Measurements from ENCODE around the gene IPO4.

IPO4 gene

GRCh38 chr14:24149302-24149969, 39.2 kb downstream of the IPO4 start:
- no peak for DNase-seq (ENCODE audit: low read depth in 2 of 2)

DNA sequence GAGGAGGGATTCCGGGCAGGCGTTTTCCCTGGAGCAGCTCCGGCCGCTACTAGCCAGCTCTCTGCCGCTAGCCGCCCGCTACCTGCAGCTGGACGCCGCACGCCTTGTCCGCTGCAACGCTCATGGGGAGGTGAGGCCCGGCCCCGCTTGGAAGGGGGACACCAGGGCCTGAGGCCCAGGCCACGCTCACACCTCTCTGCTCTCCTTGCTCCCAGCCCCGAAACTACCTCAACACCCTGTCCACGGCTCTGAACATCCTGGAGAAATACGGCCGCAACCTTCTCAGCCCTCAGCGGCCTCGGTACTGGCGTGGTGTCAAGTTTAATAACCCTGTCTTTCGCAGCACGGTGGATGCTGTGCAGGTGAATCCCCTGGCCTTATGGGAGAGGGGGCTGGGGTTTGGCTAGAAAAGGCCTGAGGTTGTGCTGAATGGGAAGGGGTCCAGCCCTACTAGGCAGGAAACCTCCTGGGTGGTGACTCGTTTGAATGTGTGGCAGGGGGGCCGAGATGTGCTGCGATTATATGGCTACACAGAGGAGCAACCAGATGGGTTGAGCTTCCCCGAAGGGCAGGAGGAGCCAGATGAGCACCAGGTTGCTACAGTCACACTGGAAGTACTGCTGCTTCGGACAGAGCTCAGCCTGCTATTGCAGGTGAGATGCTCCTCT, 40.7 kb downstream of the IPO4 start:
- DNase-seq (ENCODE audit: low read depth in 2 of 2): no peak

- peak; percentile 93 to 99 for DNase-seq (ENCODE audit: low read depth in 2 of 2)
Observed at GRCh38 chr14:24146978-24147760, 41.4 kb downstream of the IPO4 start, which contains the start of gene RNF31. RNF31 (plus strand) TSS chr14:24147498; CDS start chr14:24147699, 201 bp downstream.

- peak; percentile 78 to 93 for DNase-seq (ENCODE audit: low read depth in 2 of 2)
Observed at GRCh38 chr14:24146453-24146977, 42.1 kb downstream of the IPO4 start, which contains the start of gene PSME2. PSME2 (minus strand) TSS chr14:24146610; CDS start chr14:24146581, 29 bp downstream.

DNA sequence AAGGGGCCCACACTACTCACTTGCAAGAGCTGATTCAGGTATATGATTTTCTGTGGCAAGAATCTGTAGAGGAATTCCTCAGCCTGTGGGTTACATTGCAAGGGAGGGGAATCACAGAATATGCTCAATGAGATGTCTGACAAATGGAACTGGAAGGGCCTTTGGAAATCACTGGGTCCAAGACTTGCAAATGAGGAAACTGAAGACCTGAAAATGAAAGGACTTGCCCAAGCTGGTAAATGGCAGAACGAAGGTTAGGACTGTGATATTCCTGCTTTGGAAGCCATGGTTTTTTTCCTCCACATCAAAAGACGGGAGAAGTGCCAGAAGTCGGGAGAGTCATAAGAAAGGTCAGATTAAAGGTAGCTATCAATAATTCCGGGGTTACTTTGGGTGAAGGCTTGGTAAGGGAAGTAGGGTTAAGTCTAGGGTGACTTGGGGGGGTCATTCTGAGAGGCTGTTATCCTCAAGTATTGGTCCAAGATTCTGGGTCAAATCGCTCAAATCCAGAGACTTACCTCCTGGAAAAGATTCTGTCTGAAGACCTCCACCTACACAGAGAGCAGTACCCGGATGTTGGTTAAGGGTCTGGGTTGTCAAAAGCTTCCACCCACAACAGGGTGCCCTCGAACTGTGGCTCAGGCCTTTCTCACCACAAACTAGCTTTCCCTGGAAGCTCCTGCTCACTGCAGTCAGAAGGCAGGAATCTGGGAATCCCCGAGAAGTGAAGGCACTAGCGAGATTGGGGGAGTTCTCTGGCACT, 42.7 kb downstream of the IPO4 start:
- no peak for DNase-seq (ENCODE audit: low read depth in 2 of 2)

DNA sequence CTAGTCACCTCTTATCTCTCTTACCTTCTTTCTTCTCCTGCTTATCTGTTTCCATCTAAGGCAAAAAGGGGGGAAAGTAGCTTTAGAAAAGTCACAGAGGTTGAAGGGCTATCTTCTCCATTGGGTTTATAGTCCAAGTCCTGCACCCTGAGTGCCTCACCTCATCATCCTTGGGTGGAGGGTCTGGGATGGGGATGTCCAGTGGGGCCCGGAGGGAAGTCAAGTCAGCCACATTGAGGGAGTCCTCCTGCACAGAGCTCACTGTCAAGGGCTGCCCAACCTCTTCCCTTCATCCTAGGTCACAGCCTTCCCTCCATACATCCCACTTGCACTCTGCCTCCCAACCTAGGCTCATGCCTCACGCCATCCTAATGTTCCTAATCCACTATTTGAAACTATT, 43.4 kb downstream of the IPO4 start:
- DNase-seq (ENCODE audit: low read depth in 2 of 2): no peak

- DNase-seq (ENCODE audit: low read depth in 2 of 2): no peak
Observed at GRCh38 chr14:24144451-24144850, 44.2 kb downstream of the IPO4 start.

DNA sequence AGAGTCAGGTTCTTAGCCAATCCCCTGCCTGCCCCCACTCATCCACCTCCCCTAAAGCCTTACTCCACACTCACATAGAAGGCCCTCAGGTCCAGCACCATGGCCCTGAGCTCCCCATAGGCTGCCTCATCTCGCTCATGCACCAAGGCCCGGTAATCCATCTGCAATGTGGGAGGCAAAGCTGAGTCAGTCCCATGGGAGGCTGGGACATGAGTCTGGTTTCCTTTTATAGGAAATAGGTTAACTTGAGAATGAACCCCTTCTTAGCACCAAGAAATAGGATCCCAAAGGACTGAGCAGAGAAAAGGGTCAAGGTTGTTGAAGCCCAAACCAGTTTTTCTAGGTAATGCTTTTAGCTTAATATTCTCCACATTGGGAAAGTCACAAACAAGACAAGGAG, 45.1 kb downstream of the IPO4 start:
- DNase-seq (ENCODE audit: low read depth in 2 of 2): no peak

GRCh38 chr14:24141097-24141880, 47.3 kb downstream of the IPO4 start, which contains the start of gene EMC9:
EMC9 (minus strand) TSS chr14:24141591; CDS start chr14:24141304, 287 bp downstream.
- peak; percentile 99 to 100 for DNase-seq (ENCODE audit: low read depth in 2 of 2)

DNA sequence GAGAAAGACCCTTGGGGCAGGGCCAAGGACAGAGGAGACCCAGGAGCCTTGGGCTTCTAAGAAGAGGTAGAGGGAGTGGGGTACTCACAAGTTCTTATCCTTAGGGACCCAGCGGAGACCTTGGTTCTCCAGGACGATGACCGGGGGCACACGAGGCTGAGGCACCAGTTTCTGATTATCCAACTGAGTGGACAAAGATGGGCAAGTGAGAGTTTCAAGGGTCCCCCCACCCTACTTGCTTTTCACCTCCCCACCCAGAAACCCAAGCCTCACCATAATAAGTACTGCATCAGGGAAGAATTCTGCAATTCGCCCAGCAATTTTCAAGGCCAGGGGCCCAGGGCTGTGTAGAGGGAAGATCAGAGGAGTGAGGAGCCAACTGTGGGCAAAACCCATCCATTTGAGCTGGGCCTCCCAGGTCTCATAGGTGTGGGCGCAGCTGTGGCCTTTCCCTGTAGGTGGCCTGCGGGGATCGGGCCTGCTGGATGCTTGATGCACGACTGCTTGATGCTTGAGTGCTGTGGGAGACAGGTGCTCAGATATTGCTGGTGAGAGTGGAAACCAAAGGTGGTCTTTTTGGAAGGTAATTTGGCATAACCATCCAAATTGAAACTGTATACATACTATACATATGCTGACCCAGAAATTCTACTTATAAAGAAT, 49.2 kb downstream of the IPO4 start:
- no peak for DNase-seq (ENCODE audit: low read depth in 2 of 2)

DNA sequence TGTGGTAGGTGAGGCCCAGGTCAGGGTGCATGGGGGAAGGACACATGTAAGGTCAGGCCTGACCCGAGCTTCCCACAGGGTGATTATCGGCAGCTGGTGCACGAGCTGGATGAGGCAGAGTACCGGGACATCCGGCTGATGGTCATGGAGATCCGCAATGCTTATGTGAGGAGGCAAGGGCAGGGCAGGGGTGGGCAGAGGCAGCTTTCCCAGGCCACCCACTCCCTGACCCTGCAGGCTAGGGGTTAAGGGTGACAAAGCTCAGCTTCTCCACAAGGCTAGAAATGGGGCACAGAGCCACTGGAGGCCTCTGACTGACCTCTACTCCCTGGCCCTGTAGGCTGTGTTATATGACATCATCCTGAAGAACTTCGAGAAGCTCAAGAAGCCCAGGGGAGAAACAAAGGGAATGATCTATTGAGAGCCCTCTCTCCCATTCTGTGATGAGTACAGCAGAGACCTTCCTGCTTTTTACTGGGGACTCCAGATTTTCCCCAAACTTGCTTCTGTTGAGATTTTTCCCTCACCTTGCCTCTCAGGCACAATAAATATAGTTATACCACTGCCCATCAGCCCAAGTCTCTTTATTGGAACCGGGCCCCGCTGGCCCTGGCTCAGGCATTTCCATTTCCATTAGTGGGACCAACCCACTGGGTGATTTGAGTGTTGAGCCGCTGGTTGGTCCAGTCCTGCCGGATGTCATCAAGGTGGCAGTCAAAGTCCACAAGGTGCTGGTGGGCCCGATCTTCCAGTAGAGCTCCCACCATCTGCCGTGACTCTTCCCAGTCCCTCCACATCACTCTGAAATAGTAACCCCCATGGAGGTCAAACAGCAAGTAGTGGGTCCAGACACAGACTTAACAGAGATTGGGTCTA, 50.0 kb downstream of the IPO4 start:
- no peak for DNase-seq (ENCODE audit: low read depth in 2 of 2)

- no peak for DNase-seq (ENCODE audit: low read depth in 2 of 2)
Observed at GRCh38 chr14:24137529-24138395, 50.9 kb downstream of the IPO4 start.

DNA sequence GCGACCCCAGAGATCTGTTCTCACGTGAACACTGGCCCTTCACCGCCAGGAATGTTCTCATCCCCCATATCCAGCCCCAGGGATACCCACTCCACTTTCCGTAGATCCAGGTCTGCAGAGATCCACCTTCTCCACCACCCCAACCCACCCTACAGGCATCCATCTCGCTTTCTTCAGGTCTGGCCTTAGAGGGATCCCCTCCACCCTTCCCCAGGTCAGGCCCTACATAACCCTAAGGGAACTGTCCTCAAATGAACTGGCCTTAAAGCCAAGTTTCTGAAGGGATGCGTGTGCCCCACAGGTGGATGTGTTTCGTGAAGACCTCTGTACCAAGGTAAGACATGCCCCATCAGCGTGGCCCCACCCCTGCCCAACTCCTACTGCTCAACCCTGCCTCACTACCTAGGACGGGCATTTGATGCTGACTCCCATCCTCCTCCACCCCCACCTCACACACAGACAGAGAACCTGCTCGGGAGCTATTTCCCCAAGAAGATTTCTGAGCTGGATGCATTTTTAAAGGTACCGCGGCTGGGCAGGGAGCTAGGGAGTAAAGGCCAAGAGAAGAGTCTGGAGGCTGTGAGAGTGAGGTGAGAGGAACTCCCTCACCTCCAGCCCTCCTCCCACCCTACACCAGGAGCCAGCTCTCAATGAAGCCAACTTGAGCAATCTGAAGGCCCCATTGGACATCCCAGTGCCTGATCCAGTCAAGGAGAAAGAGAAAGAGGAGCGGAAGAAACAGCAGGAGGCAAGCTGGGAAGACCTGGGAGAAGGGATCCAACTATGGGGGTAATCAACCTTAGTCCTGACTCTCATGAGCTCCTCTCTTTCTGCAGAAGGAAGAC, 51.7 kb downstream of the IPO4 start:
- DNase-seq (ENCODE audit: low read depth in 2 of 2): no peak

DNA sequence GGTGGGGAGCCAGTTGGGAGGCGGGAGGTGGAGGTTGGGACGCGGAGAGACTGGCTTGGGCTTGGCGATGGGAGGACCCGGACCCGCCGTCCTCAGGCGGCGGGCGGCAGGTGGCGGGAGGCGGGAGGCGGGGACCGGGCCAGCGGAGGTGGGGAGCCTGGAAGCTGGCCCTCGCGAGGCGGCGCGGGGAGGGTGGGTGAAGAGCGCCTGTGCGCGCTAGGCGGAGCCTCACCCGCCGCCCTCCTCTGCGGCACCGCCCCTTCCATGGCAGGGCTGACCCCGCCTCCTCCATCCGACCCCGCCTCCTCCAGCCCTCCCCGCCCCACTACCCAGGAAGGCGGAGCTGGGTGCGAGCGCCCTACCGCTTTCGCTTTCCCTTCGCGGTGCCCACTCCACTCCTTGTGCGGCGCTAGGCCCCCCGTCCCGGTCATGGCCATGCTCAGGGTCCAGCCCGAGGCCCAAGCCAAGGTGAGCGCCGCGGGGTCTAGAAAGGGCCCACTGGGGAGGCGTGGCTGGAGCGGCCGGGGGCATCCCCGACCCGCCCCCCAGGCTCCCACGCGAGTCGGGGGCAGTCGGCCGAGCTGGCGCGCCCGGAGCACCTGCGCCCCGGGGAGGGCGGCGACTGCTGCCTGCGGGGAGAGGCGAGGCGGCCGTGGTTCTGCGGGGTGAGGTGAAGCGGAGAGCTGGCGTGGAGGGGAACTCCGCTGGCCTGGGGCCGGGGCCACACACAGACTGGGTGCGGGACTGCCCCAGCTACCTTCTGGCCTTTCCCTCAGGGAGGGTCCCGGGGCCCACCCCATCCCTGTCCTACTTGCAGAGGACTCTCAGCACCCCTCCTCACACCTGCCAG, 52.6 kb downstream of the IPO4 start, which contains the start of gene PSME1:
Gene PSME1, plus strand, starts transcription at position 361 of the 850 bp plus-strand sequence. Its CDS starts 69 bp downstream, at position 430.
- DNase-seq (ENCODE audit: low read depth in 2 of 2): peak; percentile 90 to 91

DNA sequence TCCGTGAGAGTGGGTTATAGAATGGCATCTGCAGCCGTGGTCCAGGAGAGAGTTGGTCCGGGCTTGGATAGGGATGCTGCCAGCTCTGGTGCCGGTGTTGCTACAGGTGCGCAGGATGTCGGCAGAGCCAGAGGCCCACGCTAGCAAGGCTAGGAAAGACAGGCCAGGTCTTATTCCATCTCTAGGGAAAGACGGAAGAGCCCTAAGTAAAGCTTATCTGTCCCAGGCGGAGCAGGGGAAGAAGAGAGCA, 53.1 kb downstream of the IPO4 start:
- DNase-seq (ENCODE audit: low read depth in 2 of 2): no peak

GRCh38 chr14:24133735-24134134, 54.9 kb downstream of the IPO4 start:
- no peak for DNase-seq (ENCODE audit: low read depth in 2 of 2)

All from stimulated activated CD4-positive, alpha-beta T cell treated with anti-CD3 and anti-CD28 coated beads, Interleukin-12 subunit alpha, Interleukin-12 subunit beta, amount 100 ng/mL, for 24 hours (primary cell).